GM12878 (cell line): ENCODE results near the gene SLCO2A1.

Source experiments
- BHLHE40 ChIP-seq, 2 experiments: fragments of 450-650 bp in 1 of 2; IDR thresholded peaks; 2 replicates each; pipeline ENCODE4 v1.6.1; 2011 to 2017; ENCODE audit warnings: low read depth in 2 of 2, borderline replicate concordance in 1 of 2, improper control_type of control experiment in 1 of 2, low read length in 1 of 2, mild to moderate bottlenecking in 1 of 2
- CREB1 ChIP-seq: IDR thresholded peaks from 2 replicates; pipeline ENCODE4 v1.6.1; 2012; ENCODE audit warnings: low read depth, mild to moderate bottlenecking, inconsistent platforms
- EP300 ChIP-seq, 2 experiments: fragments of 150-350 bp in 1 of 2; IDR thresholded peaks; 2 replicates each; pipeline ENCODE4 v1.6.1; 2011 to 2012; ENCODE audit warnings: low read depth in 2 of 2, low read length in 2 of 2, borderline replicate concordance in 1 of 2, improper control_type of control experiment in 1 of 2, inconsistent platforms in 1 of 2; ENCODE audit not compliant: control insufficient read depth in 1 of 2
- POLR2AphosphoS5 ChIP-seq: IDR thresholded peaks from 2 replicates; pipeline ENCODE4 v1.6.1; 2011; ENCODE audit warnings: mild to moderate bottlenecking, low read length, inconsistent platforms
- RAD21 ChIP-seq: IDR thresholded peaks from 2 replicates; pipeline ENCODE4 v1.6.1; 2011; ENCODE audit warnings: mild to moderate bottlenecking, low read depth, low read length, moderate library complexity; ENCODE audit not compliant: insufficient read depth
- RCOR1 ChIP-seq: conservative IDR thresholded peaks from 2 replicates; pipeline ENCODE4 v1.6.1; 2012; ENCODE audit warnings: low read depth, low read length, improper control_type of control experiment
- TF ChIP-seq, protein P1 (sequence below): fragments of 450-650 bp; formaldehyde crosslinking; IDR thresholded peaks from 2 replicates; pipeline ENCODE4 v1.4.0; 2022; ENCODE audit warnings: mild to moderate bottlenecking, moderate library complexity

DNA sequence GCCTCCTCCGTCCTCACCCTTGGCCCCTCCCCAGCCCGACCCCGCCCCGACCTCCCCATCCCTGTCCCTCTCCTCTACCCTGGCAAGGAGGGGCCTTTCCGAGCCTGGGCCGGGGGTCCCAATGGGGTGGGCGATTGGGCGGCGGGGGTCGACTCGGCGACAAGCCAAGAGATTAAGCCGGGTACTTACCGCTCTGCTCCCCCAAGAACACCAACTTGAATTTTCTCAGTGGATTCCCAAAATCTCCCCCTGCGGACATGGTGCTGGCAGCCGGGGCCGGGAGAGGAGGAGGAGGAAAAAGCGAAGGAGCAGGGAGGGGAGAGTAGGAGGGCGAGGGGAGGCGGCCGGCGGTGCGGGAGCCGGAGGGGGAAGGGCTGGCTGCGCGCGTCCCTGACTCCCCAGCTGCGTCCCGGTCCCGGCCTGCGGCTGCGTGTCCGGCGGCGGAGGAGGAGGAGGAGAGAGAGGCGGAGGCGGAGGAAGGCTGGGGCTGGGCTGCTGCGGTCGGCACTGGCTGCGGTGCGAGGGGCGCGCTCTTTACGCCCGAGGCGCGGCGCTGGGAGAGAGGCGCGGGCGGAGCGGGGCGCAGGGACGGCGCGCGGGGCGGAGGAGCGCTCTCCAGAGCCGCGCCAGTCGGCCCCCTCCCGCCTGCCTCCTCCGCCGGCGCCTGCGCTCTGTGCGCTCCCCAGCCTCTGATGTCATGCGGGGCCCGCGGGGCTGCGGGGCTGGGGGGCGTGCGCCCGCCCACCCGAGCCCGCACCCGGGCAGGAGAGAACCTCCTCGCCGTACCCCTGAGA lies 134.3 kb downstream of the SLCO2A1 start, which contains the start of gene RAB6B:
- TF ChIP-seq RAD21 (no peak), CREB1 (no peak), POLR2AphosphoS5 (no peak), RCOR1 (no peak), BHLHE40 (IDR thresholded peaks at IDR 0.05; ENCODE audit: borderline replicate concordance in 1 of 2, low read depth in 2 of 2, low read length in 1 of 2) (no peak), EP300 (IDR thresholded peaks at IDR 0.05; ENCODE audit: borderline replicate concordance in 1 of 2, control insufficient read depth in 1 of 2, low read depth in 2 of 2, low read length in 2 of 2) (no peak)
- TF ChIP-seq, protein P1, sequence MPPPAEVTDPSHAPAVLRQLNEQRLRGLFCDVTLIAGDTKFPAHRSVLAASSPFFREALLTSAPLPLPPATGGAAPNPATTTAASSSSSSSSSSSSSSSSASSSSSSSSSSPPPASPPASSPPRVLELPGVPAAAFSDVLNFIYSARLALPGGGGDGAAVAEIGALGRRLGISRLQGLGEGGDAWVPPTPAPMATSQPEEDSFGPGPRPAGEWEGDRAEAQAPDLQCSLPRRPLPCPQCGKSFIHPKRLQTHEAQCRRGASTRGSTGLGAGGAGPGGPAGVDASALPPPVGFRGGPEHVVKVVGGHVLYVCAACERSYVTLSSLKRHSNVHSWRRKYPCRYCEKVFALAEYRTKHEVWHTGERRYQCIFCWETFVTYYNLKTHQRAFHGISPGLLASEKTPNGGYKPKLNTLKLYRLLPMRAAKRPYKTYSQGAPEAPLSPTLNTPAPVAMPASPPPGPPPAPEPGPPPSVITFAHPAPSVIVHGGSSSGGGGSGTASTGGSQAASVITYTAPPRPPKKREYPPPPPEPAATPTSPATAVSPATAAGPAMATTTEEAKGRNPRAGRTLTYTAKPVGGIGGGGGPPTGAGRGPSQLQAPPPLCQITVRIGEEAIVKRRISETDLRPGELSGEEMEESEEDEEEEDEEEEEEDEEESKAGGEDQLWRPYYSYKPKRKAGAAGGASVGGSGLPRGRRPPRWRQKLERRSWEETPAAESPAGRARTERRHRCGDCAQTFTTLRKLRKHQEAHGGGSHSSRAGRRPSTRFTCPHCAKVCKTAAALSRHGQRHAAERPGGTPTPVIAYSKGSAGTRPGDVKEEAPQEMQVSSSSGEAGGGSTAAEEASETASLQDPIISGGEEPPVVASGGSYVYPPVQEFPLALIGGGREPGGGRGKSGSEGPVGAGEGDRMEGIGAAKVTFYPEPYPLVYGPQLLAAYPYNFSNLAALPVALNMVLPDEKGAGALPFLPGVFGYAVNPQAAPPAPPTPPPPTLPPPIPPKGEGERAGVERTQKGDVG = no peak
